Stomach (tissue), 4 donors: ENCODE results near the gene PSMD13.

Experiments used
- CTCF ChIP-seq, 7 experiments: fragments of 450-650 bp in 4 of 7; fragments of 200-600 bp in 3 of 7; sonication (generic) in 3 of 7; IDR thresholded peaks; one replicate each; pipeline ENCODE4 v1.5.1; 2016 to 2019; ENCODE audit warnings: antibody characterized with exemption in 7 of 7, control low read depth in 2 of 7, mild to moderate bottlenecking in 1 of 7
- EP300 ChIP-seq: sonication (generic); formaldehyde crosslinking; IDR thresholded peaks from one replicate; pipeline ENCODE4 v1.6.1; 2017; ENCODE audit warnings: antibody characterized with exemption
- POLR2A ChIP-seq, 4 donors: fragments of 450-650 bp; IDR thresholded peaks; one replicate each; pipeline ENCODE4 v1.6.1; 2016; ENCODE audit warnings: antibody characterized with exemption in 4 of 4, control low read depth in 2 of 4, mild to moderate bottlenecking in 1 of 4, moderate library complexity in 1 of 4
- POLR2AphosphoS5 ChIP-seq, 3 donors: sonication (generic); formaldehyde crosslinking; IDR thresholded peaks; one replicate each; pipeline ENCODE4 v1.6.1; 2016; ENCODE audit warnings: antibody characterized with exemption in 3 of 3

GRCh38 chr11:290621-291231, 54.0 kb downstream of the PSMD13 start:
- TF ChIP-seq POLR2A (IDR thresholded peaks at IDR 0.05) (no peak), CTCF (IDR thresholded peaks at IDR 0.05) (no peak), EP300 (no peak), POLR2AphosphoS5 (IDR thresholded peaks at IDR 0.05) (no peak)
